ENCODE measurements around the gene ASAP3. TPM values are rescaled to one million over a fixed set of nuclear protein-coding genes. Genes with fewer than 3 reads are reported as not detected.

ASAP3 gene
- total and polyA plus RNA-seq, 2 experiments from 2014 or later, result 28.8 to 45.1 TPM

DNA sequence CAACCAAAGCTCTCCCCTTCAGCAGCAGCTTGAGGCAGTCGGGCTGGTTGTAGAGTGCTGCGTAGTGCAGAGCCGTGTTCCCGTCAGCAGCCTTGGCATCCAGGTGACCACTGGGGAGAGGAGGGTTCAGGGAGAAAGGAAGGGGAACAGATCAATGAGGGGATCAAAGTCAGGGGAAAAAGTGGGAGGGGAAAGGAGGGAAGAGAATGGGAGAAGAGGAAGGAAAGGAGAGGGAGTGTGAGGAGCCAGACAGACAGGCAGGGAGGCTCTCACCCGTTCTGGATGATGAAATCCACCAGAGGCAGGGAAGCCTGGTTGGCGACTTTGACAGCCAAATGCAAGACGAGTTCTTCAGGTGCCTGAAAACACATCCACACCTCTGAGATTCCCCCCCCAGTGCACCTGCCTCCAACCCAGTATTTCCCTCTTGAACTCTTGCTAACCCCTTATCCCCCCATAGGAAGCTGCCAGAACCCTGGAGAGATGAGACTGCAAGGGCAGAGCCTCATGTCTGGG lies 49.7 kb downstream of the ASAP3 start:
- no peaks in the 10 kb centered on the region for H3K36me3 ChIP-seq (replicated peaks; ENCODE audit: insufficient read depth, low read depth)
- H2AFZ ChIP-seq, result no peak overlapping the region
- H3K27me3 ChIP-seq, result no peaks in the 10 kb centered on the region
- H3K9me2 ChIP-seq (replicated peaks; ENCODE audit: insufficient read depth), result no peaks in the 10 kb centered on the region
- H3K79me2 ChIP-seq, result no peaks in the 10 kb centered on the region
- no peaks in the 10 kb centered on the region for H4K20me1 ChIP-seq (ENCODE audit: insufficient read depth, poor library complexity, severe bottlenecking)
- no peaks in the 10 kb centered on the region for H3K9me3 ChIP-seq (ENCODE audit: low read depth)
- TF ChIP-seq, protein P1, sequence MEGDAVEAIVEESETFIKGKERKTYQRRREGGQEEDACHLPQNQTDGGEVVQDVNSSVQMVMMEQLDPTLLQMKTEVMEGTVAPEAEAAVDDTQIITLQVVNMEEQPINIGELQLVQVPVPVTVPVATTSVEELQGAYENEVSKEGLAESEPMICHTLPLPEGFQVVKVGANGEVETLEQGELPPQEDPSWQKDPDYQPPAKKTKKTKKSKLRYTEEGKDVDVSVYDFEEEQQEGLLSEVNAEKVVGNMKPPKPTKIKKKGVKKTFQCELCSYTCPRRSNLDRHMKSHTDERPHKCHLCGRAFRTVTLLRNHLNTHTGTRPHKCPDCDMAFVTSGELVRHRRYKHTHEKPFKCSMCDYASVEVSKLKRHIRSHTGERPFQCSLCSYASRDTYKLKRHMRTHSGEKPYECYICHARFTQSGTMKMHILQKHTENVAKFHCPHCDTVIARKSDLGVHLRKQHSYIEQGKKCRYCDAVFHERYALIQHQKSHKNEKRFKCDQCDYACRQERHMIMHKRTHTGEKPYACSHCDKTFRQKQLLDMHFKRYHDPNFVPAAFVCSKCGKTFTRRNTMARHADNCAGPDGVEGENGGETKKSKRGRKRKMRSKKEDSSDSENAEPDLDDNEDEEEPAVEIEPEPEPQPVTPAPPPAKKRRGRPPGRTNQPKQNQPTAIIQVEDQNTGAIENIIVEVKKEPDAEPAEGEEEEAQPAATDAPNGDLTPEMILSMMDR (IDR thresholded peaks at IDR 0.05; ENCODE audit: poor library complexity), result no peak
- no peak for TF ChIP-seq EZH2phosphoT487 (IDR thresholded peaks at IDR 0.05; ENCODE audit: low read depth, severe bottlenecking, unreplicated experiment)
- 88% methylated on average over 7 of the region's 7 CpGs for WGBS (ENCODE audit: low lambda C conversion rate, missing lambda C conversion rate)
- H3K27ac ChIP-seq, result no peak overlapping the region
- H3K4me3 ChIP-seq, result no peak overlapping the region
- no peaks in the 10 kb centered on the region for H3K4me1 ChIP-seq (ENCODE audit: insufficient read depth)
- no peak overlapping the region for H3K4me2 ChIP-seq
- DNase-seq (ENCODE audit: low spot score), result no peak

DNA sequence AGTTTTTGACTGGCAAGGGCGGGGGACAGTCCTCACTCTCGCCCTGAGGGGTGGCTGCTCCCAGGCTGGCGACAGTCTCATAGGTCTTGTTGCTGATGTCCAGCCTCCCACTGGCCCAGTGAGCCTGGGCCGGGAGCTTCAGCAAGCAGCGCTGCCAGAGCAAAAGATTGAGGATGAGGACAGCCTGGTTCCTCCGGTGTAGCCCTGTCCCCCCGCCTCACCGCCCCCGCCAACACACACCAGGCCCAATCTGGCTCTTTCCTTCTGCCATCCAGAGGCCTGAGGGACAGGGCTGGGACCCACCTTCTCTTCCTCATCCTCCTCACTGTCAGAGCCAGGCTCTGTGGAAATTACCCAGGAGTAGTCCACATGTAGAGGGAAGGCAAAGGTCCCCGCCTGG lies 50.9 kb downstream of the ASAP3 start:
- Histone ChIP-seq H3K27ac (no peak overlapping the region), H2AFZ (no peak overlapping the region), H3K4me1 (ENCODE audit: insufficient read depth) (no peaks in the 10 kb centered on the region), H3K4me2 (no peak overlapping the region), H3K9me3 (ENCODE audit: low read depth) (no peaks in the 10 kb centered on the region), H3K9me2 (replicated peaks; ENCODE audit: insufficient read depth) (no peaks in the 10 kb centered on the region), H3K36me3 (replicated peaks; ENCODE audit: insufficient read depth, low read depth) (no peaks in the 10 kb centered on the region), H3K27me3 (no peaks in the 10 kb centered on the region), H3K79me2 (no peaks in the 10 kb centered on the region), H4K20me1 (ENCODE audit: insufficient read depth, poor library complexity, severe bottlenecking) (no peaks in the 10 kb centered on the region), H3K4me3 (no peak overlapping the region)
- DNase-seq (ENCODE audit: low spot score), result no peak
- TF ChIP-seq EZH2 (IDR thresholded peaks at IDR 0.05; ENCODE audit: borderline replicate concordance), result no peak
- TF ChIP-seq EZH2phosphoT487 (IDR thresholded peaks at IDR 0.05; ENCODE audit: low read depth, severe bottlenecking, unreplicated experiment), result no peak
- TF ChIP-seq, protein P1 (IDR thresholded peaks at IDR 0.05; ENCODE audit: poor library complexity), result no peak
- WGBS (ENCODE audit: low lambda C conversion rate, missing lambda C conversion rate), result 97% methylated on average over 10 of the region's 10 CpGs

DNA sequence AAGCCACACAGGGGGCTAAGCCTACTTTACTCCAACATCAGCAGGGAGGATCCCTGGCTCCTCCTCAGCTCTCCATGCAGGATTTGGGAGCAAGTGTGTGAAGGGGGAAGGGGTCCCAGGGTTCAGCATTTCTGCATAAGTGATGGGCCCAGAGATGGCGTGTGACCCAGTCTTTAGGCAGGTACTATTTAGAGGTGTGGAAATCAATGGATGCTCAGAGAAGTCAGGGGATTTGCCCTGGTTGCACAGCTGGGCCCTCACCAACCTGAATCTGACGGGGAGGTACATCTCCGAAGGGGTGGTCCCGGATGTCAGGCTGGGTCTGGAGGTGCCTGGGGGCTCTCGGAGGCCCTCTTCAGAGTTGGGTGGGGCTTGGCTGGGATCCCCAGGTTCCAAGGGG lies 52.5 kb downstream of the ASAP3 start:
- WGBS (ENCODE audit: low lambda C conversion rate, missing lambda C conversion rate), result 100% methylated on average over 5 of the region's 5 CpGs

More for the DNA sequence above, 52.5 kb downstream of the ASAP3 start:
- no peaks in the 10 kb centered on the region for H3K27me3 ChIP-seq
- no peak overlapping the region for H3K4me2 ChIP-seq
- H3K79me2 ChIP-seq, result no peaks in the 10 kb centered on the region
- H3K9me3 ChIP-seq (ENCODE audit: low read depth), result no peaks in the 10 kb centered on the region
- no peaks in the 10 kb centered on the region for H4K20me1 ChIP-seq (ENCODE audit: insufficient read depth, poor library complexity, severe bottlenecking)
- no peaks in the 10 kb centered on the region for H3K36me3 ChIP-seq (replicated peaks; ENCODE audit: insufficient read depth, low read depth)
- no peak overlapping the region for H3K4me3 ChIP-seq
- H3K9me2 ChIP-seq (replicated peaks; ENCODE audit: insufficient read depth), result no peaks in the 10 kb centered on the region
- H2AFZ ChIP-seq, result no peak overlapping the region
- TF ChIP-seq EZH2 (IDR thresholded peaks at IDR 0.05; ENCODE audit: borderline replicate concordance) (no peak), EZH2phosphoT487 (IDR thresholded peaks at IDR 0.05; ENCODE audit: low read depth, severe bottlenecking, unreplicated experiment) (no peak)
- TF ChIP-seq, protein P1 (IDR thresholded peaks at IDR 0.05; ENCODE audit: poor library complexity), result no peak
- H3K4me1 ChIP-seq (ENCODE audit: insufficient read depth), result no peaks in the 10 kb centered on the region
- no peak for DNase-seq (ENCODE audit: low spot score)
- no peak overlapping the region for H3K27ac ChIP-seq

All from hepatocyte (in vitro differentiated cells).